ENCODE measurements around the gene ABCA12. TPM values are rescaled to one million over a fixed set of nuclear protein-coding genes. Genes with fewer than 3 reads are reported as not detected.

Gene ABCA12
- total and polyA plus RNA-seq, 2 of the 13 experiments (the other 11 are each of a cell fraction or from before 2014, with no cell fraction given): 0.02 to 0.07 TPM

- no peaks in the 10 kb centered on the region for H4K20me1 ChIP-seq (ENCODE audit: insufficient read depth, low read length)
- FAIRE-seq (no peak), DNase-seq (ENCODE audit: low spot score) (no peak), ATAC-seq (no peak)
- H2AFZ ChIP-seq (ENCODE audit: low read length): no peak overlapping the region
- H3K27me3 ChIP-seq (ENCODE audit: control insufficient read depth in 1 of 2, insufficient read depth in 2 of 2, low read length in 2 of 2): no peaks in the 10 kb centered on the region
- in situ Hi-C loops (cut with HindIII; ENCODE audit: extremely low pct_ligation_motif_present, low pct_unique_long_range_greater_than_20kb) (no loop called here), intact Hi-C loops (cut with micrococcal nuclease; ENCODE audit: unreplicated experiment) (no loop called here)
- no peak overlapping the region for H3K4me2 ChIP-seq (ENCODE audit: low read depth, low read length)
- no peaks in the 10 kb centered on the region for H3K9me3 ChIP-seq (ENCODE audit: low read length)
- BruUV-seq (replicated peaks): no TSS peak
- H3K4me3 ChIP-seq (replicated peaks in 1 of 3; ENCODE audit: insufficient read depth in 1 of 3, low read depth in 2 of 3, low read length in 3 of 3): no peak overlapping the region
- H3K9ac ChIP-seq (ENCODE audit: insufficient read depth, low read depth, low read length): no peak overlapping the region
- no peak for TF ChIP-seq ZNF678 (CRISPR knock-in tag; IDR thresholded peaks at IDR 0.05)
- H3K36me3 ChIP-seq (replicated peaks in 1 of 2; ENCODE audit: control insufficient read depth in 1 of 2, insufficient read depth in 2 of 2, low read length in 2 of 2): no peaks in the 10 kb centered on the region
- no peaks in the 10 kb centered on the region for H3K4me1 ChIP-seq (ENCODE audit: insufficient read depth, low read length)
- no peaks in the 10 kb centered on the region for H3K79me2 ChIP-seq (ENCODE audit: insufficient read depth, low read length)
- 57% methylated on average over 3 of the region's 3 CpGs for WGBS (ENCODE audit: low lambda C conversion rate)
- no peak overlapping the region for H3K27ac ChIP-seq (ENCODE audit: extremely low read length, insufficient read depth, low read length)
- POLR2A ChIA-PET: no interaction called here
- CTCF ChIA-PET (ENCODE audit: low intra/inter-chr PET ratio, low total read pairs): no interaction called here
Observed at GRCh38 chr2:215052404-215052803, 86.0 kb downstream of the ABCA12 start.

GRCh38 chr2:215049341-215049740 is 89.1 kb downstream of the ABCA12 start:
- Histone ChIP-seq H2AFZ (ENCODE audit: low read length) (no peak overlapping the region), H3K36me3 (replicated peaks in 1 of 2; ENCODE audit: control insufficient read depth in 1 of 2, insufficient read depth in 2 of 2, low read length in 2 of 2) (no peaks in the 10 kb centered on the region), H3K9me3 (ENCODE audit: low read length) (no peaks in the 10 kb centered on the region), H3K4me3 (replicated peaks in 1 of 3; ENCODE audit: insufficient read depth in 1 of 3, low read depth in 2 of 3, low read length in 3 of 3) (no peak overlapping the region), H3K4me1 (ENCODE audit: insufficient read depth, low read length) (no peaks in the 10 kb centered on the region), H3K4me2 (ENCODE audit: low read depth, low read length) (no peak overlapping the region), H3K27ac (ENCODE audit: extremely low read length, insufficient read depth, low read length) (no peak overlapping the region), H3K79me2 (ENCODE audit: insufficient read depth, low read length) (no peaks in the 10 kb centered on the region), H4K20me1 (ENCODE audit: insufficient read depth, low read length) (no peaks in the 10 kb centered on the region), H3K27me3 (ENCODE audit: control insufficient read depth in 1 of 2, insufficient read depth in 2 of 2, low read length in 2 of 2) (no peaks in the 10 kb centered on the region), H3K9ac (ENCODE audit: insufficient read depth, low read depth, low read length) (no peak overlapping the region)
- CTCF ChIA-PET (ENCODE audit: low intra/inter-chr PET ratio, low total read pairs): no interaction called here
- under 1% methylated on average over 2 of the region's 2 CpGs for WGBS (ENCODE audit: low lambda C conversion rate)
- DNase-seq (ENCODE audit: low spot score) (no peak), FAIRE-seq (no peak), ATAC-seq (no peak)
- in situ Hi-C loops (cut with HindIII; ENCODE audit: extremely low pct_ligation_motif_present, low pct_unique_long_range_greater_than_20kb) (no loop called here), intact Hi-C loops (cut with micrococcal nuclease; ENCODE audit: unreplicated experiment) (no loop called here)
- BruUV-seq (replicated peaks): no TSS peak
- POLR2A ChIA-PET: no interaction called here
- TF ChIP-seq TRIM24 (CRISPR knock-in tag; IDR thresholded peaks at IDR 0.05): no peak
- no peak for TF ChIP-seq RFX5 (IDR thresholded peaks at IDR 0.05; ENCODE audit: low read depth, low read length)
- no peak for TF ChIP-seq IKZF5 (CRISPR knock-in tag; IDR thresholded peaks at IDR 0.05)
- no peak for TF ChIP-seq HNRNPH1 (optimal IDR thresholded peaks at IDR 0.05; ENCODE audit: low read depth, low read length)
- no peak for TF ChIP-seq AKNA (CRISPR knock-in tag; IDR thresholded peaks at IDR 0.05; ENCODE audit: borderline replicate concordance)
- TF ChIP-seq ZBTB20 (CRISPR knock-in tag; IDR thresholded peaks at IDR 0.05; ENCODE audit: borderline replicate concordance, low read depth): no peak
- no peak for TF ChIP-seq FOXC1 (CRISPR knock-in tag; IDR thresholded peaks at IDR 0.05; ENCODE audit: borderline replicate concordance)
- TF ChIP-seq MAFK (conservative IDR thresholded peaks at IDR 0.05 in 1 of 2, IDR thresholded peaks at IDR 0.05 in 1 of 2; ENCODE audit: low read length in 2 of 2): peak; percentile 86 to 87
- TF ChIP-seq ETV6 (CRISPR knock-in tag; conservative IDR thresholded peaks at IDR 0.05): no peak
- TF ChIP-seq ZBTB14 (CRISPR knock-in tag; IDR thresholded peaks at IDR 0.05): no peak

Data from HepG2 (cell line).